Renal cortex interstitium (tissue), 15 donors: ENCODE results near the gene ATAD5. TPM values are rescaled to one million over a fixed set of nuclear protein-coding genes. Genes with fewer than 3 reads are reported as not detected.
A peak's percentile ranks its signal among the peaks of the same experiment; 100 is the strongest.
"Not testable (repeated sequence)": the region's sequence is repeated elsewhere in the genome, so short reads cannot be mapped to it uniquely, and the experiment has no call there.

ENCODE experiments used
- DNase-seq, 11 donors: peaks; one replicate each; pipeline ENCODE4 v3.0.0-alpha.2; 2013; ENCODE audit warnings: low read depth in 9 of 11, low spot score in 4 of 11; ENCODE audit errors: extremely low read depth in 1 of 11
- long read RNA-seq, 16 experiments: transcript quantifications; one replicate each; lab custom pipeline, GENCODE V29; 2026
- polyA plus RNA-seq, 3 donors: library from polyadenylated mRNA; unstranded; fragments of 120-200 nt; gene quantifications; one replicate each; pipeline ENCODE4 v1.2.1, GENCODE V29; 2013; ENCODE audit not compliant: insufficient read length in 3 of 3

ATAD5 gene, protein sequence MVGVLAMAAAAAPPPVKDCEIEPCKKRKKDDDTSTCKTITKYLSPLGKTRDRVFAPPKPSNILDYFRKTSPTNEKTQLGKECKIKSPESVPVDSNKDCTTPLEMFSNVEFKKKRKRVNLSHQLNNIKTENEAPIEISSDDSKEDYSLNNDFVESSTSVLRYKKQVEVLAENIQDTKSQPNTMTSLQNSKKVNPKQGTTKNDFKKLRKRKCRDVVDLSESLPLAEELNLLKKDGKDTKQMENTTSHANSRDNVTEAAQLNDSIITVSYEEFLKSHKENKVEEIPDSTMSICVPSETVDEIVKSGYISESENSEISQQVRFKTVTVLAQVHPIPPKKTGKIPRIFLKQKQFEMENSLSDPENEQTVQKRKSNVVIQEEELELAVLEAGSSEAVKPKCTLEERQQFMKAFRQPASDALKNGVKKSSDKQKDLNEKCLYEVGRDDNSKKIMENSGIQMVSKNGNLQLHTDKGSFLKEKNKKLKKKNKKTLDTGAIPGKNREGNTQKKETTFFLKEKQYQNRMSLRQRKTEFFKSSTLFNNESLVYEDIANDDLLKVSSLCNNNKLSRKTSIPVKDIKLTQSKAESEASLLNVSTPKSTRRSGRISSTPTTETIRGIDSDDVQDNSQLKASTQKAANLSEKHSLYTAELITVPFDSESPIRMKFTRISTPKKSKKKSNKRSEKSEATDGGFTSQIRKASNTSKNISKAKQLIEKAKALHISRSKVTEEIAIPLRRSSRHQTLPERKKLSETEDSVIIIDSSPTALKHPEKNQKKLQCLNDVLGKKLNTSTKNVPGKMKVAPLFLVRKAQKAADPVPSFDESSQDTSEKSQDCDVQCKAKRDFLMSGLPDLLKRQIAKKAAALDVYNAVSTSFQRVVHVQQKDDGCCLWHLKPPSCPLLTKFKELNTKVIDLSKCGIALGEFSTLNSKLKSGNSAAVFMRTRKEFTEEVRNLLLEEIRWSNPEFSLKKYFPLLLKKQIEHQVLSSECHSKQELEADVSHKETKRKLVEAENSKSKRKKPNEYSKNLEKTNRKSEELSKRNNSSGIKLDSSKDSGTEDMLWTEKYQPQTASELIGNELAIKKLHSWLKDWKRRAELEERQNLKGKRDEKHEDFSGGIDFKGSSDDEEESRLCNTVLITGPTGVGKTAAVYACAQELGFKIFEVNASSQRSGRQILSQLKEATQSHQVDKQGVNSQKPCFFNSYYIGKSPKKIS (N-terminal part only)
- polyA plus RNA-seq, result 1 to 10 TPM; 6.6 to 8.5 (median 8.4) TPM
- long read RNA-seq, donor 1, partial matches to known transcripts, result 0 of 7 reads
- long read RNA-seq, donor 1, other reads (novel, unspliced or antisense), result 7 of 7 reads
- long read RNA-seq, donor 2, result 0 reads
- long read RNA-seq, donor 3, partial matches to known transcripts, result 9 of 26 reads
- long read RNA-seq, donor 3, other reads (novel, unspliced or antisense), result 17 of 26 reads
- long read RNA-seq, donor 4, partial matches to known transcripts, result 0 of 8 reads
- long read RNA-seq, donor 4, other reads (novel, unspliced or antisense), result 8 of 8 reads
- long read RNA-seq, donor 5, result 0 reads
- long read RNA-seq, donor 6, partial matches to known transcripts, result 17 of 17 reads
- long read RNA-seq, donor 6, other reads (novel, unspliced or antisense), result 0 of 17 reads
- long read RNA-seq, donor 7, partial matches to known transcripts, result 7 of 15 reads
- long read RNA-seq, donor 7, other reads (novel, unspliced or antisense), result 8 of 15 reads
- long read RNA-seq, donor 8, result 0 reads
- long read RNA-seq, donor 9, partial matches to known transcripts, result 0 of 9 reads
- long read RNA-seq, donor 9, other reads (novel, unspliced or antisense), result 9 of 9 reads
- long read RNA-seq, donor 10, result 0 reads
- long read RNA-seq, donor 11, result 0 reads
- long read RNA-seq, donor 12, result 0 reads
- long read RNA-seq, donor 13, result 0 reads
- long read RNA-seq, donor 14, result 0 reads
- long read RNA-seq, donor 15, result 0 reads
- long read RNA-seq, donor 16, partial matches to known transcripts, result 20 of 36 reads
- long read RNA-seq, donor 16, other reads (novel, unspliced or antisense), result 16 of 36 reads

DNA sequence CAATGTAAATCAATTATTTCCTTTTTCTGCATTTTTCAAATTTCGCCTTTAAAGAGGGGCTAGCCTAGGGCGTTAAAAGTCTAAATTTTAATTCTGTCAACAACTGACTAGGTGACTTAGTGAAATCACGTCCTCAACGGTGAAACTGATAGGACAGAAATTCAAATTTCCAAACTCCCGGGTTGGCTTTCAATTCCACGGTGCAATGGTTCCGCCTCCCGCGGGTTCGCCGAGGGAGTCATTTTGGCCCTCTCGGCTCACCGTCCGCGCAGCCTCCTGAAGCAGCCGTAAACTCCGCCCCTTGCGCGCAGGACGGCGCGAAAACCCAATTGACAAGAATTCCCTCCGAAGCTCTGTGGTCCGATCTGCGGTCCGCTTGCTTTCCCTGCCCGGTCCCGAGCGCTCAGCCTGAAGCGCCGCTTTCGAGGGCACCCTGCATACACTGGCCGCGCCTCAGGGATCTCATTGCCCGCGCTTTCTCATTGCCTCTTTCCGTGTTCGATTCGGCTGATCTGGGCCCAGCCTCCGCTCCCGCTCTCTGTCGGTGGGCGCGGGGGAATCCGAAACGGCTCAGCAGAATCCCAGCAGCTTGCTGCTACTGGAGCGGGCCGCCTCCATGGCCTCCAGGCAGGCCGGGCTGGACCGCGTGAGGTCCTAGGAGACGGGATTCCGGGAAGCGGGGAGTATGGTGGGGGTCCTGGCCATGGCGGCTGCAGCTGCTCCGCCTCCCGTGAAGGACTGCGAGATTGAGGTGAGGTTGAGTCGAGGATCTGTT lies at the start of gene ATAD5:
Gene ATAD5 (plus strand): TSS at position 304 of the 775 bp plus-strand sequence. CDS start 382 bp downstream, at position 686.
- peak; percentile 78 to 91 (median 89) for DNase-seq

DNA sequence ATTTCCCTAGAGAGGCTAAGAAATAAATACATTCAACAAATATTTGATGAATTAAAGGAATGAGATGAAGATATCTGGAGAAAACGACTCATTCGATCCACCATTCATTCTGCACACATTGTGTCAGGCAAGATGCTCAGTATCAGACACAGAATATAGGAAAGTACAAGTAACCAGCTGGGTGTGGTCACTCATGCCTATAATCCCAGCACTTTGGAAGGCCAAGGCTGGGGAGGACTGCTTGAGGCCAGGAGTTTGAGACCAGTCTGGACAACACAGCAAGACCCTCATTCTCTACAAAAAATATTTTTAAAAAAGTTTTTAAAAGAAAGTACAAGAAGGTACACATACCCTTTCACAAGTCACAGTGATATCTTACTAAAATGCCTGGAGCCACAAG lies 49.6 kb upstream of the ATAD5 start:
- DNase-seq, result no peak

DNA sequence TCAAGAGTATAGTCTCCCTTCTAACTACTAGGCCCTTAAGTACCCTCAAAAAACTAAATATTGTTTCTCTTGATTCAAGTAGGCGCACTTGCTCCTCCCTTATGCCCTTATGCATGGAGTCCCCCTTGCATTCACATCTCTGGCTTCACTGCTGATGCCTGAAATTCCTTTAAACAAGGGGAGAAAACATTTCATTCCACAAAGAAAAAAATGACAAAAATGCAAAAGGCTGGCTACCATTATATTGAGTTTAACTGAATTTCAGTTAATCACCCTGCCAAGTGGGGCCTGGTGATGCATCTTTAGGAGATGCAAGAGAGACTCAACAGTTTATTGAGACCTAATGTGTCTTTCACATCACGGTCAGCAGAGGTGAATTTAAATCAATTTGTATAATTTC lies 42.8 kb upstream of the ATAD5 start:
- DNase-seq, result no peak

DNA sequence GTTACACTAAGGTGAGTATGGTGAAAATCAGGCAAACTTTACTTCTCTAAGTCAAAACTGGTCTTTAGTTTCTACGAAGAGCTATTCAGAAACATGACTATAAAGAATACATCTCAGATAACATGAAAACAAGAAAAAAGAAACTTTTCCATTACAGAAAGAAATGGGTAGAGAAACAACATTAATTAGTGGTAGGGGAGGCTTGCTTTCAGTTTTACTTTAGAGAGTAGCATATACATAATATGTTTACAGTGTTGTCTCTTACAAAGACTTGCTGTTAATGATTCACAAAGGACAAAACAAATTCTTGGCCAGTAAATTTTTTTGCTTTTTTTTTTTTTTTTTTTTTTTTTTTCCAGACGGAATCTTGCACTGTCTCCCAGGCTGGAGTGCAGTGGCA lies 41.5 kb upstream of the ATAD5 start:
- no peak for DNase-seq

DNA sequence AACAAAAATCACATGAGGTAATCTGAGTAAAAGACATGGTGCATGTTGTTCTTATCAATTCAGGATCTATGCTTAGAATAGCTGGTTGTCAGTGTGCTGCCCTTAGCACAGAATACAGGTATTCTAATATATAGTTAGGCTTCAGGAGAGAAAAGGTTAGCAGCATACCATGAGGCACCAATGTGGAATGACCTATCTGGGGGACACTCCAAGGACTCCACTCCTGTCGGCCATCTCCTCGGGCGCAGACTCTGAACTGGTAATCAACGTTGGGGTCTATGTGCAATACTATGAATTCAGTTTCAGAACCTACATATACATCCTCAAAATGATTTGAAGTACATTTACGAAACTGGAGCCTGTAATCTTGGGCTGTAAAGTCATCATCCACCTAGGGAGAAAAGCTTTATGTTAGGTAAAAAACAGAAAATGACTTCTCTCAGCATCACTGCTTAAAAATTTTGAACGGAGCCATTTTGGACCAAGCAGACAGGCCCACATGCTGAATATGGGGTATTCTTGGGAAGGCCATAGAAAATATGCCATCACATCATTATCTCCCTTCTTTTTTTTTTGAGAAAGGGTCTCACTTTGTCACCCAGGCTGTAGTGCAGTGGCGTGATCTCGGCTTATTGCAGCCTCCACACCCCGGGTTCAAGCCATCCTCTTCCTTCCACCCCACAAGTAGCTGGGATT lies 38.3 kb upstream of the ATAD5 start:
- no peak for DNase-seq

DNA sequence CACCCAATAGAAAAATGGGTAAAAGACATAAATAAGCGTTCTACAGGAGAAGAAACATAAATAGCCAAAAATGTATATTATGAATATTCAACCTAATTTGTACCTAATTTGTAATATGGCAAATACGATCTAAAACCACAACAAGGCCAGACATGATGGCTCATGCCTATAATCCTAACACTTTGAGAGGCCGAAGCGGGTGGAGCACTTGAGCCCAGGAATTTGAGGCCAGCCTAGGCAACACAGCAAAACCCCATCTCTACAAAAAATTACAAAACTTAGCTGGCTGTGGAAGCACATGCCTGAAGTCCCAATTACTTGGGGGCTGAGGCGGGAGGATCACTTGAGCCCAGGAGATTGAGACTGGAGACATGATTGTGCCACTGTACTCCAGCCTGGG lies 37.4 kb upstream of the ATAD5 start:
- DNase-seq, result no peak

DNA sequence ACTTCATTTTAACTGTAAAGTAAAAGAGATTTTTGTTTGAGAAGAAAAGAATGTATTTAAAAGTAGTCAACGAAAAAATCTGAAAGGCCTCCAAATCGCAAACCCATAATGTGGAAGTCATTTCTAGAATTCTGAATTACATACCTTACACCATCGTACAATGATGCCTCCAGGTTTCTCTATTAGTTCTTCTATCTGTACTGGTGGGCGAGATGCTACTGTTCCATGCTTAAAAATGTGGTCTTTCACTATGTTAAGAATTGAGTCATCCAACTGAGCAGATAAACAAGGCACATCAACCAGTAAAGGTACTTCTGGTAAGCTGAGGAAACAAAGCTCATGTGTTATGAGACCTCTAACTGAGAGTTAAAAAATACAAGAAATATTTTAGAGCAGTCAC lies 35.8 kb upstream of the ATAD5 start:
- no peak for DNase-seq

DNA sequence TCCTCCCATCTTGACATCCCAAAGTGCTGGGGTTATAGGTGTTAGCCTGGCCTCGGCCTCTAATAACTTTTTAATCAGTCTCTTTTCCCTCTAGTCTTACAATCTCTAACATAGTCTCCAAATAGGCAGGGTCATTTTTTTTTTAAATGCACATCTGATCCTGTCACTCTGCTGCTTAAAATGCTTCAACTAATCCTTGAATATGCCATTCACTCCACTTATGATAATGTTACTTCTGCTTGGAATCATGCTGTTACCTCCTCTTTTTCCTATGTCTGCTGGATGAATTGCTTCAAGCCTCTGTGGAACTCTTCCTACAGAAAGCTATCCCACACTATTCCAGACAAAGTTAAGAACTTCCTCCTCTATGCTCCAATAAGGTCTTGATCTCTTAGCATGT lies 30.1 kb upstream of the ATAD5 start:
- no peak for DNase-seq

DNA sequence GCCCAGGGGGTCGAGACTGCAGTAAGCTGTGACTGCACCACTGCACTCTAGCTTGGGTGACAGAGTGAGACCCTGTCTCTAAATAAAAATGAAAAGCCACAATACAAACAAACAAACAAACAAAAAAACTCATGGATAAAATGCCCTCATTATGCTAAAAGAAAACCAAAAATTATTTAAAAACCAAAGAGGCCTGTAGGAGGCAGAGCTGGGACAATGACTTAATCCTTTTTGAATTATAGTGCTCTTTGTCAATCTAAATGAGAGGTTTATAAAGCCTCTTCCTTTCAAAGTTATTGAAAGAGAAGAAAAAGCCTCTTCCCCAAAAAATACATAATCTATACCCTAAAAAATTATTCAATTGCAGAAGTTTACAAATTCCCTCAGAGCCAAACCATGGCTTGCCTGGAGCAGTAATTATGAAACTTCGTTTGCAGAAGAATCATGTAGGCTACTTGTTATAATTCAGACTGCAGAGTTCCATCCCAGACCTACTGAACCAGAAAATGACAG lies 25.8 kb upstream of the ATAD5 start:
- no peak for DNase-seq

DNA sequence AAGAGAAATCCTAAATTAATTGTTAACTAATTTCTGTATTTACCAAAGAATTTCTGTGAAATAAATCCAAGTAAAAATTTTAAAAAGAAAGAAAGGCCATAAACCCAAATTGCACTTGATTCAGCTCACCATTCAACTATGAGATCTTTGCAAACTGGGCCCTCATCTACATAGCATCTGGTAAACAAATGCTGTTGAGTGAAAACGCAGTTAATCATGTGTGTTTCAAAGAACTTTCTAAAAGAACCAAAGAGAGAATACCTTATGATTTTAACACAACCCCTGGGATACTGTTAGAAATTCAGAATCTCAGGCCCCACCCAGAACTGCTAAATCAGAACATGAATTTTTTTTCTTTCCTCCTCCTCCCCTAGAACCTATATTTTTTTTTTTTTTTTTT lies 23.9 kb upstream of the ATAD5 start:
- DNase-seq, result no peak

DNA sequence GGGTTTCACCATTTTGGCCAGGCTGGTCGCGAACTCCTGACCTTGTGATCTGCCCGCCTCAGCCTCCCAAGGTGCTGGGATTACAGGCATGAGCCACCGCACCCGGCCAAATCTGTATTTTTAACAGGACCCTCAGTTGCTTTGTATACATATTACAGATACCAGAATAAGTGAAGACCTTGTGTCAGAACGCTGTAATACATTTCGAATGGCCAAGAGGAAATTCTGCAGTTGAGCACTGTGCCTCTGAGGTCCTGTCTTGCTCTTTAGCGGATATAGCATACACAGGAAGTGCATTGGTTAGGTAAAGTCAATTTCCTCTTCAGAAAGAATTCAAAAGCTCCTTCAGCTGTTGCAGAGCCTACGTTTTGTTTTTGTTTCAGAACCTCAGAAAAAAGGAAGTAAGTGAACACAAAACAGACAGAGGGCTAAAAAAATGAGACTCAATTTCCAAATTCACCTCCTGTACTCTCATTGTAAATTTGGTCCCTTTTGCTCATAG lies 22.9 kb upstream of the ATAD5 start:
- no peak for DNase-seq

DNA sequence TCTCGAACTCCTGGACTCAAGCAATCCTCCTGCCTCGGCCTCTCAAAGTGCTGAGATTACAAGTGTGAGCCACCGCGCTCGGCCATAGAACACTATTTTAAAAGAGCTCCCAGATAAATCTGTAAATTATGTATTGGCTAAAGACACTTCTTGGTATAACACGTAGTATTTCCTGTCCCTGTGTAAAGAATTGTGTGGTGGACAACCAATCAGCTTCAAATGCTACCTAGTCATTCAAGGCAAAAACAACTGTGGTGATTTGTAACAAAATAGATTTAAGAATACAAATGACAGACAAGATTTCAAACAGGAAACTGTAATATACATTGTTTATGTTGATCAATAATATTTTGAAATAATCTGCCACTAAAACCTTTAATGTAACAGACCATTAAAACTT lies 21.9 kb upstream of the ATAD5 start:
- no peak for DNase-seq

DNA sequence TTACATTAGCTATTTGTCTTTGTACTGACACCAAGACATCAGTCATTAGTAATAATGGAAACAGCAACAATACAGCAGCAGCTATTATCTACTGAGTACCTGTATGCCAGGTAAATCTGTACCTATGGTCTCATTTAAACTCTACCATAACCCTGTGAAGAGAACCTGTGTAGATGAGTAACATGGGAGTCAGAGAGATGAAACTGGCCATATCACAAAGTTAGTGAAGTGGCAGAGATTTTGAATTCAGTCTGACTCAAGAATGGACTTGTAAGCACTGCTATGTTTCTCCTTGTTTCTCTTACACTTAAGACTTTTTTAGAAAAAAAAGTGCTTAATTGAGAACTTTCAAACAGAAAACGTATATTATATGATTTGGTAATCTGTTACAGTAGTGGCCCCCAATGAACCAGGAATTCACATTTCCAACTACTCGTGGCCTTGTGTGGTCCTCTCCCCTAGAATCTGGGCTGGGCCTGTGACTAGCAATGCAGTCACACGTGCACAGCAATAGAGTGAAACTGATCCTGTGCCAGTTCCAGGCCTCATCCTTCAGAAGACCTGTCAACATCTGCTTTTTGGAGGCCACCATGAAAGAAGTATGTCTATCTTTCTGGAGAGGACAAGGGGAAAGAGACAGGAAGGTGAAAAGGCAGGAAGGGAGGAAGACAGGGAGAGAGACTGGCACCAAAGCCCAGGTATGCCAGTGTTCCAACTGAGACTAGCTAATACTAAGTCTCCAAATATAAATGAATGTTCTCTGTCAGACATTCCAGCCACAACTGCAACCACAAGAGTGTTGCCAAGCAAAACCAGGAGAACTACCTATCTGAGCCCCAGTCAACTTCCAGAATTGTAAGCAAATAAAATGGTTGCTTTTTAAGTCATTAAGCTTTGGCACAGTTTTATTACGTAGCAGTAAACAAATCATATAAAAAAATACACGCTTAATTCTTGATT lies 19.3 kb upstream of the ATAD5 start:
- DNase-seq, result no peak

DNA sequence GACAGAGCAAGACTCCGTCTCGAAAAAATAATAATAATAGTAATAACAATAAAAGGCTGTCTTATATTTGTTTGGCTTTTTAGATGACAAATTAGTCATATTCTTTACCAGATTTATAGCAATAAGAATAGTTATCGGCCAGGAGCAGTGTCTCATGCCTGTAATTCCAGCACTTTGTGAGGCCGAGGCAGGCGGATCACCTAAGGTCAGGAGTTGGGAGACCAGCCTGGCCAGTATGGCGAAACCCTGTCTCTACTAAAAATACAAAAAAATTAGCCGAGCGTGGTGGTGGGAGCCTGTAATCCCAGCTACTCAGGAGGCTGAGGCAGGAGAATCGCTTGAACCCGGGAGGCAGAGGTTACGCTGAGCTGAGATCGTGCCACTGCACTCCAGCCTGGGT lies 17.5 kb upstream of the ATAD5 start:
- DNase-seq, result not testable (repeated sequence)

DNA sequence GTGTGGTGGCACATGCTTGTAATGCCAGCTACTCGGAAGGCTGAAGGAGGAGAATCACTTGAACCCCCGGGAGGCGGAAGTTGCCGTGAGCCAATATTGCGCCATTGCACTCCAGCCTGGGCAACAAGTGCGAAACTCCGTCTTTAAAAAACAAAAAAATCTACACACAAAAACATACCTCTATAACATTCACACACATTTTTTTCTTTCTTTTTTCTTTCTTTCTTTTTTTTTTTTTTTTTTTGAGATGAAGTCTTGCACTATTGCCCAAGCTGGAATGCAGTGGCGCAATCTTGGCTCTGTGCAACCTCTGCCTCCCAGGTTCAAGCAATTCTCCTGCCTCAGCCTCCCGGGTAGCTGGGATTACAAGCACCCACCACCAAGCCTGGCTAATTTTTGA lies 16.9 kb upstream of the ATAD5 start:
- DNase-seq, result not testable (repeated sequence)
